ENCODE results near the gene EFCAB5.

Gene EFCAB5

GRCh38 chr17:30093463-30094147 lies 152.2 kb downstream of the EFCAB5 start:
- peaks cover 3 to 11% of the 10 kb centered on the region in 2 donors for H3K27me3 ChIP-seq (ENCODE audit: control insufficient read depth in 1 of 2, insufficient read depth in 2 of 2, low read length in 2 of 2)
- peak overlapping the region in 1 of 2 donors; percentile 60 for H3K9ac ChIP-seq (ENCODE audit: low read length in 2 of 2)
- H3K27ac ChIP-seq (ENCODE audit: low read length) = no peak overlapping the region
- H3K4me1 ChIP-seq (ENCODE audit: control insufficient read depth, insufficient read depth, low read length) = no peaks in the 10 kb centered on the region
- no peak overlapping the region for H3K4me3 ChIP-seq (ENCODE audit: low read length in 2 of 2)
- no peaks in the 10 kb centered on the region for H3K36me3 ChIP-seq (ENCODE audit: control insufficient read depth in 2 of 2, insufficient read depth in 2 of 2, low read length in 2 of 2)
- no peaks in the 10 kb centered on the region for H3K9me3 ChIP-seq (ENCODE audit: control insufficient read depth in 2 of 2, low read length in 2 of 2)

GRCh38 chr17:30095507-30096244 lies 154.2 kb downstream of the EFCAB5 start:
- H3K9ac ChIP-seq (ENCODE audit: low read length in 2 of 2) = no peak overlapping the region
- no peak overlapping the region for H3K4me3 ChIP-seq (ENCODE audit: low read length in 2 of 2)
- no peaks in the 10 kb centered on the region for H3K27me3 ChIP-seq (ENCODE audit: control insufficient read depth in 1 of 2, insufficient read depth in 2 of 2, low read length in 2 of 2)
- no peak overlapping the region for H3K27ac ChIP-seq (ENCODE audit: low read length)
- no peaks in the 10 kb centered on the region for H3K9me3 ChIP-seq (ENCODE audit: control insufficient read depth in 2 of 2, low read length in 2 of 2)
- H3K4me1 ChIP-seq (ENCODE audit: control insufficient read depth, insufficient read depth, low read length) = no peaks in the 10 kb centered on the region
- no peaks in the 10 kb centered on the region for H3K36me3 ChIP-seq (ENCODE audit: control insufficient read depth in 2 of 2, insufficient read depth in 2 of 2, low read length in 2 of 2)

- H3K9ac ChIP-seq (ENCODE audit: low read length in 2 of 2) = no peak overlapping the region
- no peak overlapping the region for H3K4me3 ChIP-seq (ENCODE audit: low read length in 2 of 2)
- H3K4me1 ChIP-seq (ENCODE audit: control insufficient read depth, insufficient read depth, low read length) = peaks cover 4% of the 10 kb centered on the region
- no peaks in the 10 kb centered on the region for H3K36me3 ChIP-seq (ENCODE audit: control insufficient read depth in 2 of 2, insufficient read depth in 2 of 2, low read length in 2 of 2)
- H3K27me3 ChIP-seq (ENCODE audit: control insufficient read depth in 1 of 2, insufficient read depth in 2 of 2, low read length in 2 of 2) = no peaks in the 10 kb centered on the region
- no peaks in the 10 kb centered on the region for H3K9me3 ChIP-seq (ENCODE audit: control insufficient read depth in 2 of 2, low read length in 2 of 2)
- no peak overlapping the region for H3K27ac ChIP-seq (ENCODE audit: low read length)
These were observed 160.4 kb downstream of the EFCAB5 start for GRCh38 chr17:30101686-30102390.

DNA sequence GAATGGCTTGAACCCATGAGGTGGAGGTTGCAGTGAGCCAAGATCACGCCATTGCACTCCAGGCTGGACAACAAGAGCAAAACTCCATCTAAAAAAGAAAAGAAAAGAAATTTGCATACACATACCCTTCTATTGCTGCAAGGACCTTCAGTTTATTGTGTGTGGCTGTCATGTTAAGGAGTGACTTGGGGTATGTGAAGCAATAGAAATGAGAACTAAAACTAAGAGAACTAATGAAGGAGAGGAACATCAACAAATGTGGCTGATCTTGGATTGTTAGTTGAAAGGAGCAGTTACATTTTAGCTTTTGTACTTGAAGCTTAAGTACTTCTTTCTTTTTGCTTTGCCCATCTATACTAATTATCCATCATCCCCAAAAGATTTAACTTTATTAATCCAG lies 162.5 kb downstream of the EFCAB5 start:
- Histone ChIP-seq H3K27ac (ENCODE audit: low read length) (no peak overlapping the region), H3K36me3 (ENCODE audit: control insufficient read depth in 2 of 2, insufficient read depth in 2 of 2, low read length in 2 of 2) (no peaks in the 10 kb centered on the region), H3K9ac (ENCODE audit: low read length in 2 of 2) (no peak overlapping the region), H3K27me3 (ENCODE audit: control insufficient read depth in 1 of 2, insufficient read depth in 2 of 2, low read length in 2 of 2) (no peaks in the 10 kb centered on the region), H3K4me1 (ENCODE audit: control insufficient read depth, insufficient read depth, low read length) (peaks cover 4% of the 10 kb centered on the region), H3K9me3 (ENCODE audit: control insufficient read depth in 2 of 2, low read length in 2 of 2) (no peaks in the 10 kb centered on the region), H3K4me3 (ENCODE audit: low read length in 2 of 2) (no peak overlapping the region)

DNA sequence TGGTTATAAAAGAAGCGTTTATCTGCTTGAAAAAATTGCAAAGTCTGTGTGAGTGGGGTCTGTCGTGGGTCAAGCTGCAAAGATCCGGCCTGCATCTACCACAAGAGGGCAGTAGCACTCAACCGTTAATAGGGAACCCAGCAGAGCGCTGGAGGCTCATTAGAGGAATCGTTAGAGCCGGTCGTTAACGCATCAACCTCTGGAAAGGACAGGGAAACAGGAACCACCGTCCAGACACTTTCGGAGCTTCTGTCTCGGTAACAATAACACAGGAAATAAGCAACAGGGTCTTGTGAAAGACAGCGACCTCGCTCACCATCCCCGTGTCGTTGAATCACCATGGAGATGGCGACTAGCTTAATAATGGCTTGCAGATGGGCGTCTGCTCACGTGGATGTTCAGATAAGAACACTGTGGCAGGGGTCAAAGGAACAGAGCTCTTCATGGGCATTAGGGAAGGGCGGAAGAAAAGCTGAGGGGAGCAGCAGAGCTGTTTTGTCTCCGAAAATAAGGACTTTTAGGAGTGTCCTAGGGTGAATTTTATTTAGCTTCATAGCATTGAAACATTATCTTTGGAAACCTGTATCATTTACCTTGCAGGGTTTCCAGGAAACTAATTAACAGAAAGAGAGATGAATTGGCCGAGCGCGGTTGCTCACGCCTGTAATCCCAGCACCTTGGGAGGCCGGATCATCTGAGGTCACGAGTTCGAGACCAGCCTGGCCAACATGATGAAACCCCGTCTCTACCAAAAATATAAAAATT lies 163.3 kb downstream of the EFCAB5 start:
- H3K4me3 ChIP-seq (ENCODE audit: low read length in 2 of 2) = peak overlapping the region; percentile 76 to 87
- peaks cover 4% of the 10 kb centered on the region for H3K4me1 ChIP-seq (ENCODE audit: control insufficient read depth, insufficient read depth, low read length)
- H3K36me3 ChIP-seq (ENCODE audit: control insufficient read depth in 2 of 2, insufficient read depth in 2 of 2, low read length in 2 of 2) = no peaks in the 10 kb centered on the region
- H3K27ac ChIP-seq (ENCODE audit: low read length) = no peak overlapping the region
- H3K27me3 ChIP-seq (ENCODE audit: control insufficient read depth in 1 of 2, insufficient read depth in 2 of 2, low read length in 2 of 2) = no peaks in the 10 kb centered on the region
- H3K9me3 ChIP-seq (ENCODE audit: control insufficient read depth in 2 of 2, low read length in 2 of 2) = no peaks in the 10 kb centered on the region
- H3K9ac ChIP-seq (ENCODE audit: low read length in 2 of 2) = peak overlapping the region; percentile 53 to 60

GRCh38 chr17:30112794-30113193 lies 171.4 kb downstream of the EFCAB5 start:
- peaks cover under 1% of the 10 kb centered on the region for H3K4me1 ChIP-seq (ENCODE audit: control insufficient read depth, insufficient read depth, low read length)
- no peak overlapping the region for H3K4me3 ChIP-seq (ENCODE audit: low read length in 2 of 2)
- no peaks in the 10 kb centered on the region for H3K36me3 ChIP-seq (ENCODE audit: control insufficient read depth in 2 of 2, insufficient read depth in 2 of 2, low read length in 2 of 2)
- no peak overlapping the region for H3K27ac ChIP-seq (ENCODE audit: low read length)
- H3K9me3 ChIP-seq (ENCODE audit: control insufficient read depth in 2 of 2, low read length in 2 of 2) = no peaks in the 10 kb centered on the region
- no peaks in the 10 kb centered on the region for H3K27me3 ChIP-seq (ENCODE audit: control insufficient read depth in 1 of 2, insufficient read depth in 2 of 2, low read length in 2 of 2)
- no peak overlapping the region for H3K9ac ChIP-seq (ENCODE audit: low read length in 2 of 2)

DNA sequence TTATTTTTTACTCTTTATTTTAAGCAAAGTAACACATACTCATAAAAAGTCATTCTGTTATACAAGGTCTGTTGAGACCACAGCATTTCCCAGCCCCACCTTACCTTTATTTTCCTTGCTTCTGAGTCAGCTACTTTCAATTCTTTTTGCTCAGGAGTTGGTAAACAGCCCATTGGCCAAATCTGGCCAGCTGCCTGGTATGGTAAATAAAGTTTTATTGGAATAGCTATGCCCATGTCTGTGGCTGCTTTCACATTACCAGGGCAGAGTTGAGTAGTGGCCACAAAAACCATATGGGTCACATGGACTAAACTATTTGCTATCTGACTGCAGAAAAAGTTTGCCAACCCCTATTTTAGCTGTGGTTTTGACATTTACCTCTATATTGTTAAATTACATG lies 171.8 kb downstream of the EFCAB5 start:
- no peaks in the 10 kb centered on the region for H3K27me3 ChIP-seq (ENCODE audit: control insufficient read depth in 1 of 2, insufficient read depth in 2 of 2, low read length in 2 of 2)
- no peak overlapping the region for H3K9ac ChIP-seq (ENCODE audit: low read length in 2 of 2)
- H3K4me1 ChIP-seq (ENCODE audit: control insufficient read depth, insufficient read depth, low read length) = peaks cover 4% of the 10 kb centered on the region
- H3K4me3 ChIP-seq (ENCODE audit: low read length in 2 of 2) = no peak overlapping the region
- H3K9me3 ChIP-seq (ENCODE audit: control insufficient read depth in 2 of 2, low read length in 2 of 2) = no peaks in the 10 kb centered on the region
- H3K27ac ChIP-seq (ENCODE audit: low read length) = no peak overlapping the region
- no peaks in the 10 kb centered on the region for H3K36me3 ChIP-seq (ENCODE audit: control insufficient read depth in 2 of 2, insufficient read depth in 2 of 2, low read length in 2 of 2)

DNA sequence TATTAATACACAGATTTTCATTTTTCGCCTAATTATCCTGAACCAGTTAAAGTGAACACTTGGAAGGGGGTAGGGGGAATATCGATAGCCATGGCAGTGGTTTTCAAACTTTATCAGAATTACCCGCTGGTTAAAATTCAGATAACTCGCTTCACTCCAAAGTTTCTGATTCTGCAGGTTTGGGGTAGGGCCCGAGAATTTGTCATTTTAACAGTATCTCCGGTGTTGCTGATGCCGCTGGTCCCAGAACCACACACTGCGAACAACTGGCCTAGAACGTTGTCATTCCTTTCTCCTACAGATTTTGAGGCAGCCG lies 174.9 kb downstream of the EFCAB5 start:
- H3K36me3 ChIP-seq (ENCODE audit: control insufficient read depth in 2 of 2, insufficient read depth in 2 of 2, low read length in 2 of 2) = no peaks in the 10 kb centered on the region
- H3K9ac ChIP-seq (ENCODE audit: low read length in 2 of 2) = peak overlapping the region; percentile 99
- H3K4me1 ChIP-seq (ENCODE audit: control insufficient read depth, insufficient read depth, low read length) = peaks cover 4% of the 10 kb centered on the region
- H3K27me3 ChIP-seq (ENCODE audit: control insufficient read depth in 1 of 2, insufficient read depth in 2 of 2, low read length in 2 of 2) = no peaks in the 10 kb centered on the region
- peak overlapping the region; percentile 97 for H3K27ac ChIP-seq (ENCODE audit: low read length)
- H3K4me3 ChIP-seq (ENCODE audit: low read length in 2 of 2) = peak overlapping the region; percentile 91 to 92
- H3K9me3 ChIP-seq (ENCODE audit: control insufficient read depth in 2 of 2, low read length in 2 of 2) = no peaks in the 10 kb centered on the region

DNA sequence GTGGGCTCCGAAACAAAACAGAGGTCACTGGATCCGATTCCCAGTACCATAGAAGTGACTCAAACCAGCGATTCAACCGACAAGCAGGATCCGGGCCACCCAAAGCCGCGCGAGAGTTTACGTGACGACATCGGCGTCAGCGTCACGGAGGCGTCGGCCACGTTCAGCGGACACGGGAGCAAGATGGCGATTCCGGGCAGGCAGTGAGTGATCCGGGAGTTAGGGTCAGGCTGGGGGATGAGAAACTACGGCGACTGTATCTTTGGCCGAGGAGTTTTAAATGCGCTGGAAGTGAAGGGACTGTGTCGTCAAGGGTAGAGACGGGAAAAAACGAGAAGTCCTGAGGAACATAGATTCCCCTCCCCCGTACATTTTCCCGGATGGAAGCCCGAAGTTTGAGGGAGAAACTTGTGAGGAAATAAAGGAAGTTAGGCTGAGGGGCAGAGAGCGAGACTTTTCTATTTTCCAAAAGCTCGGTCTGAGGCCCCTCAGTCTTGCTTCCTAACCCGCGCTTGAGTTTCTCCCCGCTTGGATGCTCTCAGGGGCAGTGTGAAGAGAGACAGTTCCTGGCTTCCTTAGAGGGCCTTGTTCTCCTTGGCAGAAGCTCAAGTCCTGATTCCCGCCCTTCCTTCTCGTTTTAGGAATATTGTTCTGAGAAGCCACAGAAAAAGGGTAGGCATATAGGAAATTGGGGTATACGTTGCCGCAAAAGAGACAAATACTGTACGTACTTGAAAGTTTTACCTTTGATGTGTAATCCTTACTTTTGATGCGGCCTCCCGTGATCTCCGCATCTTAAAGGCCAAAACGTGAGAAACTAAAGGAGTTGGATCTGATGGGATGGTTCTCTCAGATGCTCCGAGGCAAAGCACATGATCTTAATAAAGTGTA lies 175.5 kb downstream of the EFCAB5 start, which contains the start of gene NSRP1:
TSS of gene NSRP1 (plus strand) at position 156 of the 891 bp plus-strand sequence. CDS start at position 184, 28 bp downstream.
- H3K36me3 ChIP-seq (ENCODE audit: control insufficient read depth in 2 of 2, insufficient read depth in 2 of 2, low read length in 2 of 2) = no peaks in the 10 kb centered on the region
- H3K4me1 ChIP-seq (ENCODE audit: control insufficient read depth, insufficient read depth, low read length) = peaks cover 4% of the 10 kb centered on the region
- H3K27ac ChIP-seq (ENCODE audit: low read length) = peak within 1 kb of the TSS; percentile 97
- peak within 1 kb of the TSS; percentile 99 for H3K9ac ChIP-seq (ENCODE audit: low read length in 2 of 2)
- peak within 1 kb of the TSS; percentile 91 to 92 for H3K4me3 ChIP-seq (ENCODE audit: low read length in 2 of 2)
- H3K27me3 ChIP-seq (ENCODE audit: control insufficient read depth in 1 of 2, insufficient read depth in 2 of 2, low read length in 2 of 2) = no peaks in the 10 kb centered on the region
- no peaks in the 10 kb centered on the region for H3K9me3 ChIP-seq (ENCODE audit: control insufficient read depth in 2 of 2, low read length in 2 of 2)
